H1 (cell line): ENCODE results near the gene ADGRA3.

Experiments used
- CTCF ChIP-seq, 3 experiments: IDR thresholded peaks; 1 replicate in 2 of 3; 2 replicates in 1 of 3; pipeline versions ENCODE4 v1.5.1 to v1.6.1; 2011; ENCODE audit warnings: low read length in 3 of 3, mild to moderate bottlenecking in 3 of 3, inconsistent platforms in 2 of 3, low read depth in 1 of 3, moderate library complexity in 1 of 3; ENCODE audit not compliant: insufficient read depth in 1 of 3; ENCODE audit errors: control extremely low read depth in 1 of 3
- EZH2 ChIP-seq: fragments of 200-600 bp; sonication (generic); IDR thresholded peaks from 2 replicates; pipeline ENCODE4 v1.7.1; 2012; ENCODE audit warnings: low read depth, mild to moderate bottlenecking, moderate library complexity, low read length, inconsistent platforms; ENCODE audit not compliant: severe bottlenecking
- POLR2A ChIP-seq, 2 experiments: IDR thresholded peaks; 1 replicate in 1 of 2; 2 replicates in 1 of 2; pipeline ENCODE4 v1.6.1; 2011; ENCODE audit warnings: low read depth in 2 of 2, low read length in 2 of 2, mild to moderate bottlenecking in 2 of 2; ENCODE audit errors: control extremely low read depth in 1 of 2
- POLR2AphosphoS5 ChIP-seq: IDR thresholded peaks from 2 replicates; pipeline ENCODE4 v1.6.1; 2011; ENCODE audit warnings: low read depth, low read length
- RBBP5 ChIP-seq: IDR thresholded peaks from 2 replicates; pipeline ENCODE4 v1.7.1; 2012; ENCODE audit warnings: low read depth, mild to moderate bottlenecking, inconsistent platforms, low read length, moderate library complexity, borderline replicate concordance
- RFX5 ChIP-seq: IDR thresholded peaks from 2 replicates; pipeline ENCODE4 v1.6.1; 2011; ENCODE audit warnings: low read depth, low read length, improper control_type of control experiment, borderline replicate concordance
- SIN3A ChIP-seq, 2 experiments: IDR thresholded peaks in 1 of 2; conservative IDR thresholded peaks in 1 of 2; 2 replicates each; pipeline ENCODE4 v1.6.1; 2011 to 2012; ENCODE audit warnings: low read length in 2 of 2, improper control_type of control experiment in 1 of 2, low read depth in 1 of 2, mild to moderate bottlenecking in 1 of 2
- SUZ12 ChIP-seq: fragments of 200-600 bp; sonication (generic); IDR thresholded peaks from 2 replicates; pipeline ENCODE4 v1.6.1; 2012; ENCODE audit warnings: mild to moderate bottlenecking, inconsistent platforms, low read length, moderate library complexity, mixed read lengths
- YY1 ChIP-seq: IDR thresholded peaks from 2 replicates; pipeline ENCODE4 v1.6.1; 2011; ENCODE audit warnings: low read depth, mild to moderate bottlenecking, low read length

- TF ChIP-seq SIN3A (conservative IDR thresholded peaks at IDR 0.05 in 1 of 2, IDR thresholded peaks at IDR 0.05 in 1 of 2; ENCODE audit: low read depth in 1 of 2, low read length in 2 of 2): no peak
- TF ChIP-seq POLR2A (IDR thresholded peaks at IDR 0.05; ENCODE audit: control extremely low read depth in 1 of 2, low read depth in 2 of 2, low read length in 2 of 2): no peak
- no peak for TF ChIP-seq CTCF (IDR thresholded peaks at IDR 0.05; ENCODE audit: control extremely low read depth in 1 of 3, insufficient read depth in 1 of 3, low read depth in 1 of 3, low read length in 3 of 3)
- no peak for TF ChIP-seq RFX5
- no peak for TF ChIP-seq YY1
- no peak for TF ChIP-seq POLR2AphosphoS5
- no peak for TF ChIP-seq RBBP5
- TF ChIP-seq SUZ12: no peak
- TF ChIP-seq EZH2: no peak
Observed at GRCh38 chr4:22474636-22475310, 41.1 kb downstream of the ADGRA3 start.
